Stimulated activated CD4-positive, alpha-beta T cell treated with anti-CD3 and anti-CD28 coated beads, Interleukin-2, amount 100 ng/mL, for 48 hours (primary cell): Measurements from ENCODE around the gene SDF2L1.
"Not testable (repeated sequence)": the region's sequence is repeated elsewhere in the genome, so short reads cannot be mapped to it uniquely, and the experiment has no call there.

ENCODE experiments used
- DNase-seq, 2 donors: peaks; one replicate each; pipeline ENCODE4 v3.0.0-alpha.2; 2020

SDF2L1 gene

DNA sequence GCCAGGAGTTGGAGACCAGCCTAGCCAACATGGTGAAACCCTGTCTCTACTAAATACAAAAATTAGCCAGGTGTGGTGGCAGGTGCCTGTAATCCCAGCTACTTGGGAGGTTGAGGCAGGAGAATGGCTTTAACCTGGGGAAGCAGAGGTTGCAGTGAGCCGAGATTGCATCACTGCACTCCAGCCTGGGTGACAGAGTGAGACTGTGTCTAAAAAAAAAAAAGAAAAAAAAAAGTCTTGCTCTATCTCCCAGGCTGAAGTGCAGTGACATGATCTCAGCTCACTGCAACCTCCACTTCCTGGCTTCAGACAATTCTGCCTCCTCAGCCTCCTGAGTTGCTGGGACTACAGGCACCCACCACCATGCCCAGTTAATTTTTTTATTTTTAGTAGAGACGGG lies 4.7 kb upstream of the SDF2L1 start:
- not testable (repeated sequence) for DNase-seq

DNA sequence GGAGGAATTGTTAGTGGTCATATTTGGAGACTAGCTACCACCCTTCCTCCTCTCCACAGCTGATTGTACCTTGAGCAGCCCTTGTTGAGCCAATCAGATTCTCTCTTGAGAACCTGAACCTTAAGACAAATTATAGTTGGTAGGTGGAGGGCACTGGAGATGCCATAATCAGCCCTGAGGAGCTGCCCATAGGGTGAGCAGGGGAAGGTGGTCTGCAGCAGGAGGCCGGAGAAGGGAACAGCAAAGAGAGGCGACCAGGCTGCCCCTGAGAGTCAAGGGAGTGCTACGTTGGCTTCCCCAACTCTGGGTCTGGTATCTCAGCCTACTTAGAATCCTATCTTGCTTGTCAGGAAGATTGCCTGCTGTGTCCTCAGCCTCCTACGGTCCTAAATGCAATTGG lies 2.7 kb upstream of the SDF2L1 start:
- DNase-seq = no peak

DNA sequence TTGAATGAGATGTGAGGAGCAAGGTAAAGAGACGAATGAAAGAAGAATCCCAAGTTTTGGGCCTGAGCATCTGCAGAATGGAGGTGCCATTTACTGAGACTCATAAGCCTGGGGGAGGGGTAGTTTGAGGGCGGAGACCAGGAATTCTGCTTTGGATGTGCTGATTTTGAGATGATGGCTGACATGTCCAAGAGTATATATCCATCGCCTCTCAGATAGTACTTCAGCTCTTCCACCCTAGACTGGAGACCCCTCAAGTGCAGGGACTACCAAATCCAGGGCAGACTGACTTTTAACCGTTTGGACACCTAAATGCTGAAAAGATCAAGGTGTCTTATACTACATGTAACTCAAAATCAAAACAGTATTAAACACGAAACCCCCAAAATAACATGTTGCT lies 1.3 kb upstream of the SDF2L1 start:
- no peak for DNase-seq

DNA sequence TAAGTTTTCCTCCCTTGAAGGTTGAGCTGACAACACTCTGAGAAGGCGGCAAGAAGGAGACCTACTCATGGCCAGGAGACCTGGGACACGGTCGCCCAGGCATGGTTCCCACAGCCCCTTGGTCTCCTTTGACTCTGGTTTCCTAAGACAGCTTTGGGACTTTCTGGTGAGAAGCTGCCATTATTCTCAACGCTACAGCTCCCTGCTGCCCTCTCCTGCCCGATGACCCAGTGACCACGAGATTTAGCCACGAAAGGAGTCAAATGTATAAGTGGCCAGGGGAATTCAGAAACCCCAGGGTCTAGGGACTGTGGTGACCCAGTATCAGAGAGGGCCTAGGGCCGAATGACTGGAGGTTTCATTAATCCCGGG lies 699 bp upstream of the SDF2L1 start:
- no peak for DNase-seq

DNA sequence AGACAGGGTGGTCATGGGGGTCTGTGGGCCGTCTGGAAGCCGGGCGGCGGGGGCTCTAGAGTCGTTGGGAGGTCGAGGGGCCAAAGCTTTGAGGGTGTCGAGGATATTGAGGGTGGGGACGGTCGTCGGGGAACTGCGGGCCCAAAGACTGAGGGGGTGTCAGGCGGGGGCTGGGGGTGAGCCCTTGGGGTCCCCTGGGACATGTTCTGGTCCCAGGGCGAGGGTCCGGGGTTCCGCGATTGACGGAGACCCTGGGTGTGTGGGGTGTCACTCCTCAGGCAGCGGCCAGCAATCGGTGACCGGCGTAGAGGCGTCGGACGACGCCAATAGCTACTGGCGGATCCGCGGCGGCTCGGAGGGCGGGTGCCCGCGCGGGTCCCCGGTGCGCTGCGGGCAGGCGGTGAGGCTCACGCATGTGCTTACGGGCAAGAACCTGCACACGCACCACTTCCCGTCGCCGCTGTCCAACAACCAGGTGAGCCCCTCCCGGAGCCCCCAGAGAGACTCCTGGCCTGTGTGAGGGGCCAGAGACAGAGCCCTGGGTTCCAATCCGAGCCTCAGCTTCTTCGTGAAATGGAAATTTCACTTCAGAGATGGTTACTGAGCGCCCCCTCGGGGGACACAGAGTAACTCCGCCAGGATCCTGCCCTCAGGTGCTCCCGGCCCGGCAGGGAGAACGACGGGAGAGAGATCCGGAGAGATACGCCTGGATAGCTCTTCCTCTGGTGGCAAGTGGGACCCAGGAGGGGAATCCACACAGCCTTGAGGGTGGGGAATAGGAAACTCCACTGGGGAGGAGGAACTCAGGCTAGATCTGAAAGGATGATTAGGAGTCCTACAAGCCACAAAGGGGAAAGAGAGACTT lies 714 bp downstream of the SDF2L1 start:
- DNase-seq = peak; percentile 58 to 63

DNA sequence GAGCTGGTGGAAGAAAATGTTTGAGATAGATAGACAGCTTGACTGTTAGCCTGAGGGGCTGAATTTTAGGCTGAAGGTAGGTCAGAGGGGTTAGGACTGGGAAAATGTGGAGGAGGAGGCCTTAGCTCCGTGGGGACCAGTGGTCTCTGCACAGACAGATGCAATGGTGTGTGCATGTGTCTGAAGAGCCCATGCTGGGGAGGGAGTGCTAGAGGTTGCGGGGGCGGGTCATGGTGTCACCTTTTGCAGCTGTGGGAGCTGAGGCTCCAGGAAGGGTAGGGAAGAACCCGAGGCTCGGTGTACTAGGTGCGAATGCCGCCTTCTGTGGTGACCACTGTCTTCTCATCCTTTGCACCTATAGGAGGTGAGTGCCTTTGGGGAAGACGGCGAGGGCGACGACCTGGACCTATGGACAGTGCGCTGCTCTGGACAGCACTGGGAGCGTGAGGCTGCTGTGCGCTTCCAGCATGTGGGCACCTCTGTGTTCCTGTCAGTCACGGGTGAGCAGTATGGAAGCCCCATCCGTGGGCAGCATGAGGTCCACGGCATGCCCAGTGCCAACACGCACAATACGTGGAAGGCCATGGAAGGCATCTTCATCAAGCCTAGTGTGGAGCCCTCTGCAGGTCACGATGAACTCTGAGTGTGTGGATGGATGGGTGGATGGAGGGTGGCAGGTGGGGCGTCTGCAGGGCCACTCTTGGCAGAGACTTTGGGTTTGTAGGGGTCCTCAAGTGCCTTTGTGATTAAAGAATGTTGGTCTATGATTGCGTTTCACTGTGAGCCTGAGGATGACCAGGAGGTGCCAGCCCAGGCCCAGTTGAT lies 1.6 kb downstream of the SDF2L1 start:
- DNase-seq = no peak

DNA sequence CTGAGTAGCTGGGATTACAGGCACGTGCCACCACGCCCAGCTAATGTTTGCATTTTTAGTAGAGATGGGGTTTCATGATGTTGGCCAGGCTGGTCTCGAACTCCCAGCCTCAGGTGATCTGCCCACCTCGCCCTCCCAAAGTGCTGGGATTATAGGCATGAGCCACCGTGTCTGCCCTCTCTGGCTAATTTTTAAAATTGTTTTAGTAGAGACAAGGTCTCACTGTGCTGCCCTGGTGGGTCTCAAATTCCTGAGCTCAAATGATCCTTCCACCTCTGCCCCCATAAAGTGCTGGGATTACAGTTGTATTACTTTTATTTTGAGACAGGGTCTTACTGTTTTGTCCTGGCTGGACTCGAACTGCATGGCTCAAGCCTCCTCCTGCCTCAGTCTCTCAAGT lies 3.4 kb downstream of the SDF2L1 start:
- not testable (repeated sequence) for DNase-seq

DNA sequence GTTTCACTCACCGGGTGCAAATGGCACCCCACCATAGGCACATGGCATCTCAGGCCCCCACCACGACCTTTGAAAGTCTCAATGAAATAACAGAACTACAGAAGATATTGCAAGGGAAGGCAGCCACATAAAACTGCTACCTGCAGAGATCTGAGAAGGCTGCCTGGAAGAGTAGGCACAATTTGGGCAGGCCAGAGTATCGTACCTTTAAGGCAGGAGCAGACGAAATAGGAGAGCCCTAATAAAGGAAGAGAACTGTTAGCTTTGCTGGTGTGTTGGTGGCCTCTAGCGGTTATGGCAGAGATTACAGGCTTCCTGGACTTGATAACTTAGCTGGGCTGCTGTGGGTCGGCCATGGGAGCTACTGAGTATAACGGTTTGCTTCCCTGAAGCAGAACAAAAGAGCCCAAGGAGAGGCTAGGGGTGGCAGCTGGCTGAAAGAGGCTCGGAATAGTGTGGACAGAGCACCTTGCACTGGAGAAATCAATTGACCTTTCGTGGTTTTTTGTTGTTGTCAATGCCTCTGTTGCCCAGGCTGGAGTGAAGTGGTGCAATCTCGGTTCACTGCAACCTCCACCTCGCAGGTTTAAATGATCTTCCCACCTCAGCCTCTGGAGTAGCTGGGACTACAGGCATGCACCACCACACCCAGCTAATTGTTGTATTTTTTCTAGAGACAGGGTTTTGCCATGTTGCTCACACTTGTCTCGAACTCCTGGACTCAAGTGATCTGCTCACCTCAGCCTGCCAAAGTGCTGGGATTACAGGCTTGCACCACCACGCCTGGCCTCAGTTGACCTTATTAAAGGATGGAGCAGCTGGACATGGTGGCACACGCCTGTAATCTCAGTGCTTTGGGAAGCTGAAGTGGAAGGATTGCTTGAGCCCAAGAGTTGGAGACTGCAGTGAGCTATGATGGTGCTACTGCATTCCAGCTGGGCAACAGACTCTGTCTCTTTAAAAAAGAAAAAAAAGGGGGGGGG lies 4.8 kb downstream of the SDF2L1 start:
- peak; percentile 59 to 64 for DNase-seq

DNA sequence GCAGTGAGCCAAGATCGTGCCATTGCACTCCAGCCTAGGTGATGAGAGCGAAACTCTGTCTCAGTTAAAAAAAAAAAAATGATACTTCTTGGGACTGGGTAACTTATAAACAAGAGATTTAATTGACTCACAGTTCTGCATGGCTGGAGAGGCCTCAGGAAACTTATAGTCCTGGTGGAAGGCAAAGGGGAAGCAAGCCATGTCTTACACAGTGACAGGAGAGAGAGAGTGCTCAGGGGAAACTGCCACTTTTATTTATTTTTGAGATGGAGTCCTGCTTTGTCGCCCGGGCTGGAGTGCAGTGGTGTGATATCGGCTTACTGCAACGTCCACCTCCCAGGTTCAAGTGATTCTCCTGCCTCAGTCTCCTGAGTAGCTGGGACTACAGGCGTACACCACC lies 8.2 kb downstream of the SDF2L1 start:
- no peak for DNase-seq

DNA sequence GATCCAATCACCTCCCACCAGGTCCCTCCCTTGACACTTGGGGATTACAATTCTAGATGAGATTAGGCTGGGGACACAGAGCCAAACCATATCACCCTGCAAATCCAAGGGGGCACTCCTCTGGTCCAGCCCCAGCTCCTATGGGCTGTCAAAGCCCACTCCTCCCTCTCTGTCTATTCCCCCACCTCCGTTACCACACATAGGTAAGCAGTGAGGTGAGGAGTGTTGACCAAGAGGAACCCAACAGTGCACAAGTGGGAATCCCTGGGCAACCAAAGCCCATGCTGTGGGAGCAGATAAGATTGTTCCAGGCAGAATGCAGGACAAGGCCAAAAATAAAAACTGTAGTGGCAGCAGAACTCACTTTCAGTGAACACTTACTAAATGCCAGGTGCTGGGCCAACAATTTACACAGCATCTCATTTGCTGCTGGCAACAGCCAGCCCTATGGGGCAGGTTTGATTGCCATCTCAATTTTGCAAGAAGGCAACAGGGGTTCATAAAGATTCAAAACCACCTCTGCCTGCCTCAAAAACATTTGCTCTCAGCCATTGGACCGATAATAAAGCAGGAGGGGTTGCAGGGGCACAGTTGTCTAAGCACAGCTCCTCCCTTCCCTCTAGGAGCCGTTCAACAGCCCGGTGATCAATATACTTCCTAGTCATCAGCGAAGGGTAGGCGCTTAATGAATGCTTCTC lies 8.9 kb downstream of the SDF2L1 start:
- no peak for DNase-seq

DNA sequence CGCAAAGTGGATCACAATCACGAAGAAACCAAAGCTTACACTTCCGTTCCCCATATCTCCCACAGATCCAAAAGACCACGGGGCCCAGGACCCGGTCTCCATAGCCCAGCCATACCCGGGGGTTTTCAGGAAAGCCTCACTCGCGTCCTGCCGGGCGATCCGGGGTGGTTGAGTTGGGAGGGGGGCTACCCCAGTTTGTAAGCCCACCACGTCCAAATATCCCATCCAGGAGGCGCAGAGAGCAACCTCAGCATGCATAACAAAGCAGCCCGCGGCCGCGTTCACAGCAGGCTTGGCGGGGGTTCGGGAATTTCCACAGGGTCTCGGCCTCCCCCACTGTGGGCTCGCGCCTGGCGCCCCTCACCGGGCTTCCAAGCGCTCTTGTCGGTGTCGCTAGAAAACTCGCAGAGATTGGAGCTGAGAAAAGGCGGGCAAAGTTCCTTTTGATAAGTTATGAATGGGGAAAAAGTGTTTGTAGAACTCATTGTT lies 9.5 kb downstream of the SDF2L1 start:
- DNase-seq = no peak

DNA sequence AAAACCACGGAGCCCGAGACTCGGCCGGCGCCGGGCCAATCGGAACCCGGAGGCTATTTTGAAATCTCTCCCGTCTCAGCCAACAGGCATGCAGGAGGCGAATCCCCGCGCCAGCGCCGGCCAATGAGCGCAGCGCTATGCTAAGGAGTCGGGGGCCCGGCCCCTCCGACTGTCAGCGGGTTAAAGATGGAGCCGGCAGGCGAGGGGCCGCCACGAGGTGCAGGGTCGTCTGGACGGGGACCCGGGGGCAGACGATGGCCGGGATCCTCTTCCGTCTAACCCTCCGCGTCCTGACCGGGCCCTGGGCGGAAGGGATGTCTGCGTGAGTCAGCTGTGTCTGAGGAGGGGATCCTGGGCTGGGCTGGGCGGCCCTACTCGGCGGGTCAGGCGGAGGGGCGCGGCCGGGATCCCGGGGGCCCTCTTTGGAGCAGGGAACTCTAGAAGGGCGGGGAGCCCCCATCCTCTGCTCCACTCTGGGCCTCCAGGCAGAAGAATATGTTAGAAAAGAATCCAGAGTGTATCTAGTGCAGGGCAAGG lies 10.0 kb downstream of the SDF2L1 start:
- DNase-seq = peak; percentile 84 to 85

DNA sequence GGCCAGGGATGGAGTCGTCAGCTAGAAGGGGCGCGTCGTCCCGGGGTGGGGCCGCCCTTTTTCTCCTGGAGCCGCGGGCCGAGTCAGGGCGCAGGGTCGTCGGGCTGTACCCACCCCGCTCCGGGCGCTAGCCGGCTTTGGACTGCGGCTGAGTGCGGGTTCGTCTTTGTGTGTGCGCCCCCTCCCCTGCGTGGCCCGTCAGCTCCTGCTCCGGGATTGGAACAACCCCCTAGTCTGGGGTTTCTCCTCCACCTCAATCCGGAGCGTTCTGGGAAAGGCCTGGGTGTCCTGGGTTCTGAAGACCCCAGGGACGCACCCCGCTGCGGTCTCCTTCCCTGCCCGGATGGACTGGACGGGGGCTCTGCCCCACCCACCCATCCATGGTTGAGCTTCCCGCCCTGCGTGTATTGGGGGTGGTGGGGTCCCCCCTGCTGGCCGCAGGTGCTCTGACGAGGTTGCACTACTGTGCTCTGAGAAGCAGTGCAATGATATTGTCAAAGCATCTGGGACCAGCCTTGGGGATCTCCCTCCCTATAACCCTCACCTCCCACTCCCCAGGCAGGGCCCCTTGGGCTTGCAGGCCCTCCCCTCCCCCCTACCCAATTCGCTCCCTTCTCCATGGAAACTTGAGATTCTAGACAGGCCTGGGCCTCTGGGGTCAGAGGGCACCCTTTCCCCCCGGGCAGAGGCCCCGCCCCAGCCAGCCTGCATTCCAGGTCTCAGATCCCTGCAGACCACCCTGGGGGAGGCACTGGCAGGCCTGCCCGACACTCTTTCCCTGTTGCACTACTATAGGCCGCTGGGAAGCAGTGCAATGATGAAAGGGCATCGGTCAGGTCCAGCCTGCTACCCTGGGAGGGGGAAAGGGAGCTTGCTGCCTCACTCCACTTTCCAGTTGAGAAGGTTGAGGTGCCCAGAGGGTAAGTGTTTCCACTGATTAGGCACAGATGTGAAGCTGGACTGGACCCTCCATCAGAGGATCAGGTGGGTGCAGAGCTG lies 10.7 kb downstream of the SDF2L1 start:
- no peak for DNase-seq

DNA sequence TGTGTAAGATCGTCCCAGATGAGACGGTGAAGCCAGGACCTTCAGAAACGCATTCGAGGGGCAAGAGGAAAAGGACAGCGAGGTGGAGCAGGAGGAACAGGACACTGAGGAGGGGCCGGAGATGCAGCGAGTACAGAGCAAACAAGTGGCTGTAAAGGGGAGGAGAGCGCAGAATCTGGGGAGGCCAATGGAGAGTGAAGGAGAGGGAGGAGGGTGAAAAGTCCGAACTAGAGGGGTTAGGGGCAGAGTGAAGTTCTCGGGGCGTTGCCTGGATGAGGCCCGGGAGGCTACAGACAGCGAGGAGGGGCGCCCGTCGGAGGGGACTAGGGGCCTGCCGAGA lies 14.9 kb downstream of the SDF2L1 start:
- no peak for DNase-seq

DNA sequence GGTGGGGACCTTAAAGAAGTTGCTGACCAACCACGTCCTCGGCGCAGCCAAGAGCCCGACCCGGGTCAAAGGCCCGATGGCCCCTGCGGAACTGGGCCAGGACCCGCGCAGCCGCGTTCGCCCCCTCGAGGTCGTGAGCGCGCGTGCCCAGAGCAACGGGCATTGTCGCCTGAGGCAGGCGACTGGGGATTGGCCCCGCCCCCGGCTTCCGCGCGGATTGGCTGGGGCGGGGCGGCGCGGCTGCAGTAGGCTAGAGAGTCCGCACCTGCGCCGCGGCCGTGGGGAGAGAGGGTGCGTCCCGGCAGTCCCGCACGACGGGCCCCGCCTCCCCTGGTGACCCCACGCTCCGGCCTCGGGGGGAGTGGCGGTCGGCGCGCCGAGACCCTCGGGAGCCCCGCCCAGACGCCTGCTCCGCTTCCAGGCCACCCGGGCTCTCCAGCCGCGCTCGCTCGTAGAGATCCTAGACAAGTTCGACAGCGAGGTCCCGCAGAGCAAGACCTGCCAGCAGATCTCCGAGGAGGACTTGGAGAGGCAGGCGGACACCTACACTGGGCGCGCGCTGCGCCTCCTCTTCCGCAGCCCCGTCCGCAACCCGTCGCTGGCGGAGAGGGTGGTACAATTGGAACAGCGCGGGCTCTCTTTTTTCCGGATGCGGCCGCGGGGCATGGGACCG lies 15.4 kb downstream of the SDF2L1 start:
- peak; percentile 72 to 75 for DNase-seq

DNA sequence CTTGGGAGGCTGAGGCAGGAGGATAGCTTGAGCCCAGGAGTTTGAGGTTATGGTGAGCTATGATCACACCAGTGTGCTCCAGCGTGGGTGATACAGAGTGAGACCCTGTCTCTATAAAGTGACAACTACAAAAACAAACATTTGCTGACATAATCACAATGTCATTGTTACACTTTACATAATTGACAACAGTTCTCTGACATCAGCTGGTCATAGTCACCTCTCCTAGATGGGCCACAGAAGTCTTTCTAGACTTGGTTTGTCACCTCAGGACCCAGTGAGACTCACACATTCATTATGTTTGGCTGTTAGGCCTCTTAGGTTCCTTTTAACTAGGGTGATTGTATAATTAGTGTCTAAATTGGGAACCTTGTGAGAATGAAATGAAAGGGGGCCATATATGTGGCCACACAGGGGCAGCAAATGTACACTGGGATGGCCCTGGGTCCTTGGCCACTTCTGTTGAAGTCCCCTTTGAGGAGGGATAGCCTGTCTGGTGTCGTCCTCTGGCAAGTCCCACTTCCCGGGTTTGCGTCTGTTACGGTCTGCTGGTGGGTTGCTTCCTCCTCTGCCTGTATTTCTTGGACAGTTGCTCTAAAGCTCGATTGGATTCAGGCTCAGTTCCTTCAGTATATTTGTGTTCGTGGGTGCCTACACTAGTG lies 17.9 kb downstream of the SDF2L1 start:
- no peak for DNase-seq

DNA sequence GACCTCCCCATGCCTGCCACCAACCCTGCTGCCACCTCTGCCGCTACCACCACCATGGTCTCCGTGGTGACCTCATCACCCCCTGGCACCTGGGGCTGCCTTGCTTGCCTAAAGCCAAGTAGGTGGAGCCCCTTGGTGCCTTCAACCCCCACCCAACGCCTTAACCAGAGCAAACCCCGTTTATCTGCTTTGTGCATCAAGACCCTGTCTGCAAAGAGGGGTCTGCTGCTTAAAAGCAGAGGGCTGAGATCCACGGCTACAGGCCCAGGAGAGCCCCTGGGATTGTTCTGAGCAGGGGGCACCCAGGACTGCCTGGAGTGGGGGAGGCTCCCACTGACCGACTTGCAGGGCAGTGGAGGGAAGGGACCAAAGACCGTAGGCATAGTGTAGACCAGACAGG lies 18.8 kb downstream of the SDF2L1 start:
- no peak for DNase-seq

DNA sequence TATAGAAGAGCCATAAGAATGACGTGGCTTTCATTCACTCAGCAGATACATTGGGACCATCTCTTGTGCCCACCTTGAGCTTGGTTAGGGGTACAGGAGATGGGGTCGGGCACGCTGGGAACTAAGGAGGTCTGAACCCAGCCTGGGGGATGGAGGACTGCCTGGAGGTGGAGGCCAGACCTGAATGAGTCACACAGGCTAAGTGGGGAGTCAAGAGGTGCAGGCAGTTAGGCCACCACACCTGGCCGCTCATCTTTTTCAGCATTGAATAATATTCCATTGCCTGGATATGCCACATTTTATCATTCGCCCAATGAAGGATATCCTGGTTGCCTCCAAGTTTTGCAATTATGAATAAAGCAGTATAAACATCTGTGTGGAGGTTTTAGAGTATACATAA lies 19.9 kb downstream of the SDF2L1 start:
- no peak for DNase-seq

DNA sequence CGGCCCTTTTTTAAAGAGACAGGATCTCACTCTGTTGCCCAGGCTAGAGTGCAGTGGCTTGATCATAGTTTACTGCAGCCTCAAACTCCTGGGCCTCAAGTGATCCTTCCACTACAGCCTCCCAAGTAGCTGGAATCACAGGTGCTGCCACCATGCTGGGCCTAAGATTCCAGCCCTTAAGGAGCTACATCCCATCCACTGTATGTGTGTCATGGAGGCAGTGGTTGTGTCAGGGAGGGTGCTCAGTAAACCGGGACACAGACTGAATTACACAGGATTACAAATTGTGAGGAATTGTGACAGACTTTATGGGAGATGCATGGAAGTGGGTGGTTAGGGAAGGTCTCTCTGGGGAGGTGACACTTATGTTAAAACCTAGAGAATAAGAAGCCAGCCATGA lies 21.6 kb downstream of the SDF2L1 start:
- no peak for DNase-seq
